Left cardiac atrium (tissue), 4 donors: ENCODE data around the gene EFCAB11. TPM values are rescaled to one million over a fixed set of nuclear protein-coding genes. Genes with fewer than 3 reads are reported as not detected.
A peak's percentile ranks its signal among the peaks of the same experiment; 100 is the strongest.

Experiments
- ATAC-seq, 2 donors: fragments of 200-7000 bp; cut with Tn5 transposase; one replicate each; pipeline ENCODE4 v1.9.1; 2020; ENCODE audit warnings: mild to moderate bottlenecking in 2 of 2, moderate library complexity in 2 of 2
- DNase-seq: peaks from one replicate; pipeline ENCODE4 v3.0.0-alpha.2; 2020
- intact Hi-C, 2 donors: fragments of 100-400 bp; cut with DNase I; formaldehyde crosslinking; loops; one replicate each; pipeline versions ENCODE4 v1.14.1 to v1.15.1; 2022 to 2023
- total RNA-seq, 2 donors: library from RNA; stranded (reverse); fragmentation: NEBNext Ultra II Directional; extraction: Animal tissue kit (Norgen Biotek cat#: 25700); gene quantifications; one replicate each; pipeline ENCODE4 v1.2.1, GENCODE V29; 2021
- donor health status: DM: no; HTN: yes; CAD: no.
- donor health status: DM: no; HTN: yes; CAD: no; lungs with severe emphysema.
- donor health status: DM: yes; HTN: yes; CAD: no.
- donor health status: Dilated cardiomyopathy.

Gene EFCAB11
- total RNA-seq, 2 donors from 2014 or later = 2.8 to 3.8 TPM

GRCh38 chr14:89753828-89754412 is 200.6 kb downstream of the EFCAB11 start:
- DNase-seq = no peak
- no peak for ATAC-seq
- intact Hi-C loops = no loop called here

- no peak for DNase-seq
- ATAC-seq = no peak
- intact Hi-C loops = no loop called here
Observed at GRCh38 chr14:89750908-89751392, 203.6 kb downstream of the EFCAB11 start.

GRCh38 chr14:89750281-89750755 is 204.2 kb downstream of the EFCAB11 start:
- peak in 1 of 2 donors; percentile 63 for ATAC-seq

GRCh38 chr14:89748004-89748403 is 206.5 kb downstream of the EFCAB11 start:
- no peak for ATAC-seq
- no peak for DNase-seq
- intact Hi-C loops = no loop called here

More at GRCh38 chr14:89750281-89750755, 204.2 kb downstream of the EFCAB11 start:
- intact Hi-C loops = no loop called here
- no peak for DNase-seq

DNA sequence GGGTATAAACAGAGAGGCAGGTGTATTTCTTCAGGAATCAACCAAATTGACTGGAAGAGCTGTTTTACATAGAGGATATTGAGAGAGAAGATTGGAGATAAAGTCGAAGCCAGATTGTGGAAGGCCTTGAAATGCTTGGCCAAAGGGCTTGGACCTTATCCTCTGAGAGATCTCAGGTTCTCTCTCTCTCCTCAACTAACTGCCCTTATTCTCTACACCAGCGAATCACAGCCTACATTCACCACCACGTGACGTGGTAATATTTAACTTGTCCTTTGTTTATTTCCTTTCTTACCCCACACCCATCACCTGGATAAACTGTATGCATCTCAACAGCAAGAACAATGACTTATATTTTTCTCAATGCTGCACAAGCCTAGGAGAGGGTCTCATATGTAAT is 207.4 kb downstream of the EFCAB11 start:
- ATAC-seq = no peak
- intact Hi-C loops = no loop called here
- DNase-seq = no peak

DNA sequence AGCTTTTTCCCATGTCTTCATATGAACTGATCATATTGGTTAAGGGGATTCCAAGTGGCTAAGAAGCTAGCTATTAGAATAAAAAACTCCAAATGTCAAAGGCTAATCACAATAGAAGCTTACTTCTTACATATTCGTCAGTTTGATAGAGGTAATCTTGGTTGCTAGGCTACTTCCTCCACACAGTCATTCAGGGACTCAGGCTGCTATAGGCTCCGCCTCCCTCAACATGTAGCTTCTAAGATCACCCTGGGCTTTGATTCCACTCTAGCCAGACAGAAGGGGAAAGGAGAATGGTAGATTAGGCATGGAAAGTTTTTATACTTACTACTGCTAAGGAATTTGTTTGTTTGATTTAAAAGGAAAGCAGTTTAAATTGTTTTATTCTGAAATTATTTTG is 207.9 kb downstream of the EFCAB11 start:
- DNase-seq = no peak
- intact Hi-C loops = no loop called here
- ATAC-seq = no peak

GRCh38 chr14:89746135-89746534 is 208.4 kb downstream of the EFCAB11 start:
- DNase-seq = no peak
- intact Hi-C loops = no loop called here
- no peak for ATAC-seq

Other genes with a start within 250 kb of the EFCAB11 start
- 1 to 10 TPM; 4.9 to 6.3 TPM for gene TDP1, start 1.2 kb upstream of the EFCAB11 start, total RNA-seq
- gene KCNK13, start 107.3 kb upstream of the EFCAB11 start, total RNA-seq = 1 to 10 TPM; 2.4 to 2.6 TPM